Esophagus muscularis mucosa (tissue), 4 donors: ENCODE measurements around the gene PHF23.

Experiments used
- CTCF ChIP-seq, 3 experiments: fragments of 200-600 bp in 2 of 3; fragments of 450-650 bp in 1 of 3; sonication (generic) in 2 of 3; IDR thresholded peaks; one replicate each; pipeline ENCODE4 v1.5.1; 2017 to 2019; ENCODE audit warnings: antibody characterized with exemption in 3 of 3, mild to moderate bottlenecking in 2 of 3, moderate library complexity in 1 of 3
- EP300 ChIP-seq: sonication (generic); formaldehyde crosslinking; IDR thresholded peaks from one replicate; pipeline ENCODE4 v1.6.1; 2017; ENCODE audit warnings: antibody characterized with exemption
- POLR2A ChIP-seq: fragments of 450-650 bp; IDR thresholded peaks from one replicate; pipeline ENCODE4 v1.6.1; 2017; ENCODE audit warnings: antibody characterized with exemption, moderate library complexity, mild to moderate bottlenecking, low read depth
- POLR2AphosphoS5 ChIP-seq, 2 donors: sonication (generic); formaldehyde crosslinking; IDR thresholded peaks; one replicate each; pipeline ENCODE4 v1.6.1; 2017; ENCODE audit warnings: antibody characterized with exemption in 2 of 2

- no peak for TF ChIP-seq CTCF (IDR thresholded peaks at IDR 0.05)
- TF ChIP-seq EP300 = no peak
- TF ChIP-seq POLR2A = no peak
- peak in 1 of 2 donors; percentile 24 for TF ChIP-seq POLR2AphosphoS5 (IDR thresholded peaks at IDR 0.05)
Measured at GRCh38 chr17:7260651-7261378, 21.6 kb upstream of the PHF23 start.
